ENCODE results near the gene CCSAP. TPM values are rescaled to one million over a fixed set of nuclear protein-coding genes. Genes with fewer than 3 reads are reported as not detected.

Gene CCSAP
- total RNA-seq, 1 experiment from 2014 or later = 8.5 TPM

DNA sequence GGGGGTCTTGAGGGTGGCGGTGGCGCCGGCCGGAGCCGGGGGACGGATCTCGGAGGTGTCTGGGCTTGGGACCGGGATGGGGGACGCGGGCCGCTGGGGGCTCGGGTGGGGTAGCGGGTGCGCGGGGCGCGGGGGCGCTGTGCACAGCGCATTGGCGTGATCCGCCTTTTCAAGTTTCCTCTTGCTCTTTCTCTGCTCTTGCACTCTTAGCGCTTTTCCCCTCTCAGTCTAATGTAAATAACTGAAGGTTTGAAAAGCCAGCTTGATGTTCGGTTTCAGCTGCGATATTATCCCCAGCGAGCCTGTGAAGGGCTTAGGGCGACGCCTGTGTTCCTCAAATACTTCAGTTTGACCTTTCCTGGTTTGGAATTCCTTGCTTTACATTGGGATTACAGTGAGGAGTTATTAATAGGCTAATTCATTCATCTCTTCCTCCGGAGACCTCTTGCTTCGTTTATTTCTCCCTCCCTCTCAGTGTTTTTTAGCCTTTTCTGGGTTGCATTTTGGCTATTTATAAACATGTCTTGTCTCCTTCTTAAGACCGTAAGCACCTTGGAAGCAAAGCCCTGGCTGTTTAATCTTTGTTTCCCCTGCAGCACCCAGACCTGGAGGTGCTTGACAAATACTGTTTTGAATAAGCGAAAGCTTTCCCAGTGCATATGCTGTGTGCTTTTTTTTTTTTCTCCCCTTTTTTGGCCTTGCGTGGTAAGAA lies 71.2 kb downstream of the CCSAP start:
- WGBS (ENCODE audit: extremely low coverage, insufficient read length, low lambda C conversion rate) = no CpG with 5 or more reads among the region's 32 CpGs
- Mint-ChIP-seq H3K27me3 (ENCODE audit: low read depth) (peaks cover 14% of the 10 kb centered on the region), H3K27ac (peak overlapping the region in 2 of 3 experiments; percentile 79 to 95; a peak in 4 of 7 replicates), H3K36me3 (ENCODE audit: insufficient read depth in 1 of 3, low read depth in 3 of 3) (peaks cover 5 to 11% (median 9%) of the 10 kb centered on the region in 3 experiments; a peak in 6 of 7 replicates), H3K4me3 (peak overlapping the region; percentile 89 to 98), H3K9me3 (peaks cover 7 to 9% of the 10 kb centered on the region in 2 experiments), H3K4me1 (peaks cover 28 to 32% of the 10 kb centered on the region in 2 experiments)
- Histone ChIP-seq H3K79me1 (ENCODE audit: insufficient read depth, low read depth, low read length, poor library complexity, severe bottlenecking) (peaks cover 5% of the 10 kb centered on the region), H3T11ph (ENCODE audit: low read length) (no peak overlapping the region), H2BK5ac (ENCODE audit: insufficient read length, low read length) (no peak overlapping the region), H3K27ac (ENCODE audit: insufficient read length, low read depth, low read length) (no peak overlapping the region), H3K79me2 (ENCODE audit: insufficient read depth, low read length) (peaks cover 12% of the 10 kb centered on the region; the same call in 1 of the 2 replicates), H3K23me2 (ENCODE audit: insufficient read length, low read depth, low read length, poor library complexity, severe bottlenecking) (peaks cover 15% of the 10 kb centered on the region), H4K91ac (ENCODE audit: insufficient read length, low read depth, low read length) (no peak overlapping the region), H2BK15ac (ENCODE audit: low read depth, low read length) (no peak overlapping the region), H3K23ac (ENCODE audit: insufficient read length, low read depth, low read length) (no peak overlapping the region), H2BK20ac (ENCODE audit: low read depth, low read length, poor library complexity, severe bottlenecking) (no peak overlapping the region), H3K14ac (ENCODE audit: insufficient read depth, low read length) (no peak overlapping the region), H3K9ac (ENCODE audit: extremely low read depth, insufficient read length, low read length) (peak overlapping the region; percentile 53), H2BK12ac (ENCODE audit: insufficient read length, low read depth, low read length) (no peak overlapping the region), H3K4ac (ENCODE audit: low read depth, low read length) (no peak overlapping the region), H2AFZ (ENCODE audit: low read length) (no peak overlapping the region), H3K4me2 (ENCODE audit: insufficient read depth, insufficient read length, low read length) (peak overlapping the region; percentile 91), H3K9me3 (ENCODE audit: control insufficient read depth, low read depth, low read length) (no peaks in the 10 kb centered on the region), H3K27me3 (ENCODE audit: insufficient read depth, low read length) (no peaks in the 10 kb centered on the region), H3K18ac (ENCODE audit: insufficient read length, low read depth, low read length) (no peak overlapping the region), H4K8ac (replicated peaks; ENCODE audit: insufficient read length, low read depth, low read length) (no peak overlapping the region), H3K4me1 (ENCODE audit: insufficient read depth, low read length) (peaks cover 7% of the 10 kb centered on the region; the same call in 1 of the 2 replicates), H3K56ac (ENCODE audit: insufficient read length, low read depth, low read length) (no peak overlapping the region), H2BK120ac (ENCODE audit: low read depth, low read length, poor library complexity, severe bottlenecking) (no peak overlapping the region), H4K20me1 (ENCODE audit: control insufficient read depth, insufficient read depth, insufficient read length) (no peaks in the 10 kb centered on the region), H2AK5ac (ENCODE audit: insufficient read length, low read length) (no peak overlapping the region), H4K5ac (ENCODE audit: insufficient read length, low read depth, low read length) (no peak overlapping the region)
- TF ChIP-seq, protein P1, sequence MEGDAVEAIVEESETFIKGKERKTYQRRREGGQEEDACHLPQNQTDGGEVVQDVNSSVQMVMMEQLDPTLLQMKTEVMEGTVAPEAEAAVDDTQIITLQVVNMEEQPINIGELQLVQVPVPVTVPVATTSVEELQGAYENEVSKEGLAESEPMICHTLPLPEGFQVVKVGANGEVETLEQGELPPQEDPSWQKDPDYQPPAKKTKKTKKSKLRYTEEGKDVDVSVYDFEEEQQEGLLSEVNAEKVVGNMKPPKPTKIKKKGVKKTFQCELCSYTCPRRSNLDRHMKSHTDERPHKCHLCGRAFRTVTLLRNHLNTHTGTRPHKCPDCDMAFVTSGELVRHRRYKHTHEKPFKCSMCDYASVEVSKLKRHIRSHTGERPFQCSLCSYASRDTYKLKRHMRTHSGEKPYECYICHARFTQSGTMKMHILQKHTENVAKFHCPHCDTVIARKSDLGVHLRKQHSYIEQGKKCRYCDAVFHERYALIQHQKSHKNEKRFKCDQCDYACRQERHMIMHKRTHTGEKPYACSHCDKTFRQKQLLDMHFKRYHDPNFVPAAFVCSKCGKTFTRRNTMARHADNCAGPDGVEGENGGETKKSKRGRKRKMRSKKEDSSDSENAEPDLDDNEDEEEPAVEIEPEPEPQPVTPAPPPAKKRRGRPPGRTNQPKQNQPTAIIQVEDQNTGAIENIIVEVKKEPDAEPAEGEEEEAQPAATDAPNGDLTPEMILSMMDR (conservative IDR thresholded peaks at IDR 0.05) = peak; percentile 25; the same call in 1 of the 3 replicates
- DNase-seq = no peak

Other genes starting within 250 kb of the CCSAP start
- gene RAB4A, start 71.9 kb downstream of the CCSAP start, total RNA-seq (2021) = 64.2 and 66.7 TPM in 2 replicates
- gene ACTA1, start 91.0 kb upstream of the CCSAP start, total RNA-seq (2021) = 48.5 and 51.3 TPM in 2 replicates
- gene NUP133, start 165.3 kb upstream of the CCSAP start, total RNA-seq (2021) = 67.2 and 71.3 TPM in 2 replicates
- gene ABCB10, start 215.7 kb upstream of the CCSAP start, total RNA-seq (2021) = 13.8 and 14.5 TPM in 2 replicates